Panc1 (cell line): ENCODE measurements around the gene RPS6KL1. TPM values are rescaled to one million over a fixed set of nuclear protein-coding genes. Genes with fewer than 3 reads are reported as not detected.

Experiments used
- ATAC-seq: fragments of 200-7000 bp; cut with Tn5 transposase; 2 replicates; pipeline ENCODE4 v1.9.1; 2020; ENCODE audit warnings: mild to moderate bottlenecking, moderate library complexity
- BruUV-seq: library from RNA; stranded (reverse); fragments of 400-500 nt; replicated peaks from 2 replicates; lab custom pipeline; 2021; lab: Mats Ljungman, UMichigan
- CTCF ChIA-PET: fragments of 300-600 bp; sonication (Branson Sonifier 250); formaldehyde crosslinking; loops from one replicate; lab custom pipeline; 2022; ENCODE audit warnings: antibody characterized with exemption; lab: Charles Lee
- POLR2A ChIA-PET: fragments of 300-600 bp; sonication (Branson Sonifier 250); formaldehyde crosslinking; loops from one replicate; lab custom pipeline; 2022; ENCODE audit warnings: antibody characterized with exemption; lab: Charles Lee
- DNase-seq: peaks from one replicate; pipeline ENCODE4 v3.0.0-alpha.2; 2010; ENCODE audit warnings: low read depth, low spot score
- H3K27ac ChIP-seq: 2 replicates; pipeline ENCODE4 v1.5.1; 2011; ENCODE audit warnings: mild to moderate bottlenecking, low read length, inconsistent platforms
- H3K27me3 ChIP-seq: fragments of 200-500 bp; sonication (Bioruptor generic); 2 replicates; pipeline ENCODE4 v1.6.0; 2014; ENCODE audit warnings: low read length, inconsistent platforms; ENCODE audit not compliant: control insufficient read depth, insufficient read depth
- H3K36me3 ChIP-seq: fragments of 200-500 bp; sonication (Bioruptor generic); 2 replicates; pipeline ENCODE4 v1.5.1; 2014; ENCODE audit warnings: inconsistent platforms, mild to moderate bottlenecking, low read length, moderate library complexity; ENCODE audit not compliant: control insufficient read depth, insufficient read depth
- H3K4me1 ChIP-seq: 2 replicates; pipeline ENCODE4 v1.5.1; 2011; ENCODE audit warnings: inconsistent platforms, mild to moderate bottlenecking, low read length, moderate library complexity; ENCODE audit not compliant: control insufficient read depth, insufficient read depth
- H3K4me3 ChIP-seq, 2 experiments: 2 replicates each; pipeline ENCODE4 v1.5.1; 2011 to 2012; ENCODE audit warnings: low read depth in 2 of 2, low read length in 2 of 2, mild to moderate bottlenecking in 2 of 2, inconsistent platforms in 1 of 2, moderate library complexity in 1 of 2
- H3K9me3 ChIP-seq: fragments of 200-500 bp; sonication (Bioruptor generic); 2 replicates; pipeline ENCODE4 v1.5.1; 2014; ENCODE audit warnings: low read depth, mild to moderate bottlenecking, inconsistent platforms, low read length, moderate library complexity; ENCODE audit not compliant: control insufficient read depth, insufficient read depth
- POLR2AphosphoS5 ChIP-seq: IDR thresholded peaks from 2 replicates; pipeline ENCODE4 v1.6.1; 2012; ENCODE audit warnings: mild to moderate bottlenecking, low read depth, low read length, moderate library complexity
- SIN3A ChIP-seq: IDR thresholded peaks from 2 replicates; pipeline ENCODE4 v1.6.1; 2012; ENCODE audit warnings: low read depth, mild to moderate bottlenecking, low read length, moderate library complexity, borderline replicate concordance; ENCODE audit not compliant: insufficient read depth
- in situ Hi-C: cut with HindIII; loops from 2 replicates; pipeline ENCODE4 v1.10.0; 2016; ENCODE audit warnings: low sequenced_read_pairs, low pct_unique_long_range_greater_than_20kb
- intact Hi-C: fragments of 100-400 bp; cut with micrococcal nuclease; formaldehyde crosslinking; loops from one replicate; pipeline ENCODE4 v1.10.0; 2022; ENCODE audit not compliant: unreplicated experiment
- total RNA-seq: library from RNA; stranded (reverse); gene quantifications from one replicate; pipeline ENCODE4 v1.2.1, GENCODE V29; 2021; ENCODE audit not compliant: unreplicated experiment
- TF ChIP-seq, protein P1 (sequence below), 2 experiments: IDR thresholded peaks; 2 replicates each; pipeline ENCODE4 v1.6.1; 2011 to 2012; ENCODE audit warnings: low read depth in 2 of 2, control low read depth in 1 of 2, low read length in 1 of 2, mild to moderate bottlenecking in 1 of 2, moderate library complexity in 1 of 2; ENCODE audit not compliant: insufficient read depth in 1 of 2

RPS6KL1 gene
- total RNA-seq, 1 experiment from 2014 or later, result 14.9 TPM

DNA sequence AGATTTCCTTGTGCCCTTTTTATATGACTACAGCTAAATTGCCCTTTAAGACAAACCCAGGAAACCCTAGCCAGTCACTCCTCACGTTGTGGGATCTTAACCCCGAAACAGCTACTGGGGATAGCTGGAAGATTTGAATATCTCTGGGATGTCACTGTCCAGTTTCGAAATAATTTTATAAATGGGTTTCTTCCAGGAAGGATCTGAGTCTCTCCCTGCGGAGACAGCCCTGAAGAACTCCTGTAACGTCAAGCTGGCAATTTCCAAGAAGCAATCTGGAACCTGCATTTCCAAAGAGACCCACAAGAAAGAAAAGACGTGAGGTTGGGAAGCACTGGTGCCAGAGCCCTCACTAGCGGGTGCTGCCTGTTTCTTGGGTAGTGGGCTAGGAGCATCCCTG lies 68.0 kb downstream of the RPS6KL1 start:
- DNase-seq (no peak), ATAC-seq (no peak)
- in situ Hi-C loops, result no loop called here
- intact Hi-C loops, result no loop called here
- no peak overlapping the region for H3K27ac ChIP-seq
- POLR2A ChIA-PET, result no interaction called here
- TF ChIP-seq SIN3A (no peak), POLR2AphosphoS5 (no peak)
- TF ChIP-seq, protein P1, sequence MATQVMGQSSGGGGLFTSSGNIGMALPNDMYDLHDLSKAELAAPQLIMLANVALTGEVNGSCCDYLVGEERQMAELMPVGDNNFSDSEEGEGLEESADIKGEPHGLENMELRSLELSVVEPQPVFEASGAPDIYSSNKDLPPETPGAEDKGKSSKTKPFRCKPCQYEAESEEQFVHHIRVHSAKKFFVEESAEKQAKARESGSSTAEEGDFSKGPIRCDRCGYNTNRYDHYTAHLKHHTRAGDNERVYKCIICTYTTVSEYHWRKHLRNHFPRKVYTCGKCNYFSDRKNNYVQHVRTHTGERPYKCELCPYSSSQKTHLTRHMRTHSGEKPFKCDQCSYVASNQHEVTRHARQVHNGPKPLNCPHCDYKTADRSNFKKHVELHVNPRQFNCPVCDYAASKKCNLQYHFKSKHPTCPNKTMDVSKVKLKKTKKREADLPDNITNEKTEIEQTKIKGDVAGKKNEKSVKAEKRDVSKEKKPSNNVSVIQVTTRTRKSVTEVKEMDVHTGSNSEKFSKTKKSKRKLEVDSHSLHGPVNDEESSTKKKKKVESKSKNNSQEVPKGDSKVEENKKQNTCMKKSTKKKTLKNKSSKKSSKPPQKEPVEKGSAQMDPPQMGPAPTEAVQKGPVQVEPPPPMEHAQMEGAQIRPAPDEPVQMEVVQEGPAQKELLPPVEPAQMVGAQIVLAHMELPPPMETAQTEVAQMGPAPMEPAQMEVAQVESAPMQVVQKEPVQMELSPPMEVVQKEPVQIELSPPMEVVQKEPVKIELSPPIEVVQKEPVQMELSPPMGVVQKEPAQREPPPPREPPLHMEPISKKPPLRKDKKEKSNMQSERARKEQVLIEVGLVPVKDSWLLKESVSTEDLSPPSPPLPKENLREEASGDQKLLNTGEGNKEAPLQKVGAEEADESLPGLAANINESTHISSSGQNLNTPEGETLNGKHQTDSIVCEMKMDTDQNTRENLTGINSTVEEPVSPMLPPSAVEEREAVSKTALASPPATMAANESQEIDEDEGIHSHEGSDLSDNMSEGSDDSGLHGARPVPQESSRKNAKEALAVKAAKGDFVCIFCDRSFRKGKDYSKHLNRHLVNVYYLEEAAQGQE (IDR thresholded peaks at IDR 0.05; ENCODE audit: insufficient read depth in 1 of 2, low read depth in 2 of 2, low read length in 1 of 2), result no peak
- H3K27me3 ChIP-seq, result no peaks in the 10 kb centered on the region
- H3K4me3 ChIP-seq, result no peak overlapping the region
- CTCF ChIA-PET, result no interaction called here
- no peaks in the 10 kb centered on the region for H3K36me3 ChIP-seq
- no TSS peak for BruUV-seq
- H3K9me3 ChIP-seq, result no peaks in the 10 kb centered on the region
- no peaks in the 10 kb centered on the region for H3K4me1 ChIP-seq

Other genes with a start within 250 kb of the RPS6KL1 start
- 44.7 TPM for gene AREL1, start 210.2 kb downstream of the RPS6KL1 start, total RNA-seq
- 41.5 TPM for gene FCF1, start 210.1 kb downstream of the RPS6KL1 start, total RNA-seq
- 38.9 TPM for gene YLPM1, start 159.9 kb downstream of the RPS6KL1 start, total RNA-seq
- not detected for gene PROX2, start 47.1 kb downstream of the RPS6KL1 start, total RNA-seq
- gene DLST, start 41.3 kb downstream of the RPS6KL1 start, total RNA-seq, result 68.8 TPM
- 7.3 TPM for gene PGF, start 32.3 kb upstream of the RPS6KL1 start, total RNA-seq
- 37.5 TPM for gene EIF2B2, start 79.7 kb upstream of the RPS6KL1 start, total RNA-seq
- 17.0 TPM for gene MLH3, start 128.2 kb upstream of the RPS6KL1 start, total RNA-seq
- 21.3 TPM for gene ACYP1, start 140.8 kb upstream of the RPS6KL1 start, total RNA-seq
- gene ZC2HC1C, start 146.4 kb upstream of the RPS6KL1 start, total RNA-seq, result 5.2 TPM
- gene NEK9, start 203.8 kb upstream of the RPS6KL1 start, total RNA-seq, result 40.7 TPM